ENCODE data around the gene PHLDB3.
A peak's percentile ranks its signal among the peaks of the same experiment; 100 is the strongest.

Gene PHLDB3

DNA sequence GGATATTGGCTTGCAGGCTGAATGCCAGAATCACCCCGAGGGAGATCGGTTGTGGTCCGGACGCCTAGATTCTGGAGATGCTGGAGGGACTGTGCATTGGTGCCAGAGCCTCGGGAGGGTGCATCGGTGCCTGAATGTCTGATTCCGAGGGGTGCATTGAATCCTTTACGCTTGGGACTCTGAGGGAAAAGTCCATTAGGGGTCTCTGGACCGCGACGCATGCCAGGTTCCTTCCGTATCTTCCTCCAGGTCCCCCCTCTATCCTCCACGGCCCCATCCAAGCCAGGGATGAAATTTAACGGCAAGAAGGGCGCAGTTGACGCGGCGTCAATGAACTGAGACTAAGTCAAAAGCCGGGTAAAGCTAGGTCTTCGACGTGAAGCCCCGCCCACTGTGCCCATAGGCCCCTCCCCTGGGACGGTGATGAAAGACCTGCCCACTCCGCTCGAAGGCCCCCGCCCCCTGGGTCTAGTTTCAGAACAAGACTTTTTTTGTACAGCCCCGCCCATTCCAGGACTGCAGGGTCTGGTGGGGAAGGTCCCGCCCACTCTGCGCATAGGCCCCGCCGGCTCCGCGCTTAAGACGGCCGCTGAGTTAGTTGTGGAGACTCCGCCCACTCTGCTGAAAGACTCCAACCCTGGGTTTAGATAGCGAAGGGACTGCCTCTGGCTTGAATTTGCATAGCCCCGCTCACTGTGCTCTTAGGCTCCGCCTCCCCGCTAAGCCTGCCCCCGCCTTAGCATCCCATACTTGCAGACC is 29.2 kb upstream of the PHLDB3 start:
- H3K27ac ChIP-seq: peak overlapping the region; percentile 83 to 89
- no peaks in the 10 kb centered on the region for H3K27me3 ChIP-seq
- intact Hi-C loops (cut with DNase I; ENCODE audit: low total_unique reads): no loop called here
- peaks cover 0 to 33% (median 18%) of the 10 kb centered on the region in 4 donors for H3K4me1 ChIP-seq
- H3K36me3 ChIP-seq: peaks cover 10 to 20% (median 12%) of the 10 kb centered on the region in 3 donors
- H3K4me3 ChIP-seq: peak overlapping the region; percentile 61 to 66
- TF ChIP-seq, protein P1, sequence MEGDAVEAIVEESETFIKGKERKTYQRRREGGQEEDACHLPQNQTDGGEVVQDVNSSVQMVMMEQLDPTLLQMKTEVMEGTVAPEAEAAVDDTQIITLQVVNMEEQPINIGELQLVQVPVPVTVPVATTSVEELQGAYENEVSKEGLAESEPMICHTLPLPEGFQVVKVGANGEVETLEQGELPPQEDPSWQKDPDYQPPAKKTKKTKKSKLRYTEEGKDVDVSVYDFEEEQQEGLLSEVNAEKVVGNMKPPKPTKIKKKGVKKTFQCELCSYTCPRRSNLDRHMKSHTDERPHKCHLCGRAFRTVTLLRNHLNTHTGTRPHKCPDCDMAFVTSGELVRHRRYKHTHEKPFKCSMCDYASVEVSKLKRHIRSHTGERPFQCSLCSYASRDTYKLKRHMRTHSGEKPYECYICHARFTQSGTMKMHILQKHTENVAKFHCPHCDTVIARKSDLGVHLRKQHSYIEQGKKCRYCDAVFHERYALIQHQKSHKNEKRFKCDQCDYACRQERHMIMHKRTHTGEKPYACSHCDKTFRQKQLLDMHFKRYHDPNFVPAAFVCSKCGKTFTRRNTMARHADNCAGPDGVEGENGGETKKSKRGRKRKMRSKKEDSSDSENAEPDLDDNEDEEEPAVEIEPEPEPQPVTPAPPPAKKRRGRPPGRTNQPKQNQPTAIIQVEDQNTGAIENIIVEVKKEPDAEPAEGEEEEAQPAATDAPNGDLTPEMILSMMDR (IDR thresholded peaks at IDR 0.05): no peak
- DNase-seq: peak; percentile 100
- no peaks in the 10 kb centered on the region for H3K9me3 ChIP-seq

DNA sequence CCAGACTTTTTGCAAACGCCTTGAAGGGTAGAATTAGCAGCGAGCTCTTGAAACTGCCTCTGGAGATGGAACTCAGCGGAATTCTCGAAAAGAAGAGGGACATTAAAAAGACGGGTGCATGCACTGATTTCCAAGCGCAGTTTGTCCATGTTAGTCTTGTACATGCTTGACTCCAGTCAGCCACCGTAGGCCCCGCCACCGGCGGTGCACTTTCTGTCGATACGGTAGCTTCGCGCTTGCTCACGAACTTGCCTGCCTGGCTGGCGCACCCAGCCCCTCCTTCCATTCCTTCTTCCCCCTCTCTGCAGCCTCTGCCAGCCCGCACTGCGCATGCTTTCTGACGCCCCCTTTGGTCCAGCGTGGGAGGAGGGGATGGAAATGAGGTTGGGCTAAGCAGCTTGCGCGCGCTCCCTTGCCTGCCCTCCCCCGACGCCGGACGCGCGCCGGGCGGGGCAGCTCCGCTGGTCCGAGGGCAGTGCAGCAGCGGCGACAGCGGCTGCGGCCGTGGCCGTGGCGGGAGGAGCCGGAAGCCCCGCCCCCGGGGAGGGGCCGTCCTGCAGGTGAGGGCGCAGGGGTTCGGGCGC is 28.5 kb upstream of the PHLDB3 start, which contains the start of gene ZNF575:
ZNF575 (plus strand) TSS at position 227 of the 584 bp plus-strand sequence. CDS start 1,235 bp downstream, outside the sequence.
- Histone ChIP-seq H3K4me3 (peak within 1 kb of the TSS; percentile 61 to 66), H3K36me3 (peaks cover 3 to 14% (median 5%) of the 10 kb centered on the region in 3 donors), H3K27ac (peak within 1 kb of the TSS; percentile 83 to 89), H3K4me1 (peaks cover 0 to 35% (median 20%) of the 10 kb centered on the region in 4 donors), H3K27me3 (no peaks in the 10 kb centered on the region), H3K9me3 (no peaks in the 10 kb centered on the region)
- intact Hi-C loops (cut with DNase I; ENCODE audit: low total_unique reads): no loop called here
- peak; percentile 85 to 94 for DNase-seq
- TF ChIP-seq, protein P1 (IDR thresholded peaks at IDR 0.05): peak in 1 of 2 experiments; percentile 13

DNA sequence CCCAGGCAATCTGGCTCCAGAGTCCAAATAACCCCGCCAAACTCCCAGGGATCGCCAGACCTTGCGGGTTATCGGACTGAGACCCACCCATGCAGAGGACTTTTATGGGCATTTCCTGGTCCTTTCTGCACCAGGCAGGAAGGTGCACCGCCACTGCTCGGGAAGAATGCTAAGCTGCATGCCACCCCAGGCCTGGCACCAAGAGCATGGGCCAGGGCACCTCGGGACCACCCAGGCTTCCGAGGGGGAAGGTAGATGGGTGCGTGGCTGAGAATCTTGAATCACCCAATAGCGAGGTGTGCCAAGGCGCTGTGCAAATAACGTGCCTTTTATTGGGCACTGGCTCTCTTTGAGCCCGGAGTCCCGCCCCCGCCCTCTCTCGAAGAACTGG is 28.0 kb upstream of the PHLDB3 start:
- Histone ChIP-seq H3K4me3 (peak overlapping the region; percentile 61 to 66), H3K4me1 (peaks cover 0 to 40% (median 22%) of the 10 kb centered on the region in 4 donors), H3K27ac (peak overlapping the region; percentile 83 to 89), H3K9me3 (no peaks in the 10 kb centered on the region), H3K36me3 (peaks cover 0 to 9% (median under 1%) of the 10 kb centered on the region in 3 donors), H3K27me3 (no peaks in the 10 kb centered on the region)
- intact Hi-C loops (cut with DNase I; ENCODE audit: low total_unique reads): no loop called here
- TF ChIP-seq, protein P1 (IDR thresholded peaks at IDR 0.05): no peak
- peak; percentile 50 to 85 for DNase-seq

DNA sequence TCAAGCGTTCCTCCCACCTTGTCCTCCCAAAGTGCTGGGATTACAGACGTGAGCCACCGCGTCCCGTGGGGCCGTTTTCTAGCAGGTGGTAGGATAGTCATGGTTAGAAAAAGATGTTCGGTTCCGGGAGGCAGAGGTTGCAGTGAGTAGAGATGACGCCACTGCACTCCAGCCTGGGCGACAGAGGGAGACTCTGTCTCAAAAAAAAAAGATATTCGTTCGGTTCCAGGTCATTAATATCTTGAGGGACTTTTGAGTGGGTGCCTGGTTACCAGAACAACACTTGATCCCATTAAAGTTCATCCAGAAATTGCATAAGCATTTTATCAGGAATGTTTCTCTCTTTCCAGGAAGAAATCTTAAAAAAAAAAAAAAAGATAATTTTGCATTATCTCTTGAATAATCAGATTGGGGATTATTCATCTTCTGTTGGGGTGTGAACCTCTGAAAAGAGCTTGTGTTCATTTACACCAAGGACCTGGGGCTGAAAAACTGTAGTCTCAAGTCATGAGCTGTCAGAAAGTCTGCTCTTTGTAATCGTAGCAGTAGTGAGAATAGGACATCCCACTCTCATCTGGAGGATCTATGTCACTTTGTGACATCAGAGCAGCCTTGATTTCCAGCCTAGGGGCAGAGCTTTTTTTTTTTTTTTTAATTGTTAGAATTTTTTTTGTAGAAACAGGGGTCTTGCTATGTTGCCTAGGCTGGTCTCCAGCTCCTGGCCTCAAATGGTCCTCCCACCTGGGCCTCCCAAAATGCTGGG is 23.5 kb upstream of the PHLDB3 start:
- DNase-seq: peak; percentile 57 to 69

More for the DNA sequence above, 23.5 kb upstream of the PHLDB3 start:
- Histone ChIP-seq H3K4me3 (peak overlapping the region; percentile 92 to 94), H3K9me3 (no peaks in the 10 kb centered on the region), H3K27ac (peak overlapping the region; percentile 87 to 91), H3K36me3 (no peaks in the 10 kb centered on the region), H3K4me1 (peaks cover 0 to 36% (median 21%) of the 10 kb centered on the region in 4 donors), H3K27me3 (no peaks in the 10 kb centered on the region)
- TF ChIP-seq, protein P1 (IDR thresholded peaks at IDR 0.05): no peak
- intact Hi-C loops (cut with DNase I; ENCODE audit: low total_unique reads): loop anchor here (5.0 kb wide), 1 partner anchor 69 kb away; the partner anchor contains the start of genes IRGQ and ZNF576
